ENCODE results near the gene VAV3.
A peak's percentile ranks its signal among the peaks of the same experiment; 100 is the strongest.

VAV3 gene

DNA sequence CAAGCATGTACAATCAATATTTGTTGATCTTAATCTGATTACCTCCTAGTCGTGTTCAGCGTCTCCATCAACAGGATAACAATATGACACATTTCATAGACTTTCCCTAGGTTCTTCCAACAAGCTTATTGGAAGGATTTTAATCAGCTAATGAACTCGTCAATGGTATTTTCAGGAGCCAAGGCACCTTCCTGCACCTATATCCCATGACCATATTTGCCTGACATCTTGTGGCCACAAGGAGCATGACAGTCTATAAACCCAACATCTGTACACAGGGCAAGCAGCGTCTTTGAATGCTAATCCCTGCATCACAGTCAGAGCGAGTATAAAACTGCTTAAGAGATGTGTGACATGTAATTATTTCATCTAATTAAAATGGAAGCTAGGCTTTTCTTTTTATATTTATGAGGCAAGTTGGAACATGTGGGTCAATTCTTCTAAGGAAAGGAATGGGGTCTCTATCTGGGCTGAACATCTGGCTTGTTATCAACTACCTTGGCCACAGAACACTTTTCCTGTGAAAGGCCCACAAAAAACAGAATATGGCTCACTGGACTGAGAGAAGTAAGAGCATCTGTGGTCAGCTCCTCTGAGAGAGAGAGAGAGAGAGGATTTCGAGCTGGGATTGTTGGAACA is 435.4 kb downstream of the VAV3 start:
- peak; percentile 38 to 62 (median 45) for DNase-seq

GRCh38 chr1:107526524-107527198 is 438.3 kb downstream of the VAV3 start:
- DNase-seq = no peak

- DNase-seq = no peak
Measured at GRCh38 chr1:107525961-107526360, 439.0 kb downstream of the VAV3 start.

- DNase-seq = no peak
Measured at GRCh38 chr1:107525145-107525544, 439.8 kb downstream of the VAV3 start.

- peak; percentile 13 to 28 (median 23) for DNase-seq
Measured at GRCh38 chr1:107524301-107524700, 440.7 kb downstream of the VAV3 start.

GRCh38 chr1:107523736-107524135 is 441.2 kb downstream of the VAV3 start:
- no peak for DNase-seq

DNA sequence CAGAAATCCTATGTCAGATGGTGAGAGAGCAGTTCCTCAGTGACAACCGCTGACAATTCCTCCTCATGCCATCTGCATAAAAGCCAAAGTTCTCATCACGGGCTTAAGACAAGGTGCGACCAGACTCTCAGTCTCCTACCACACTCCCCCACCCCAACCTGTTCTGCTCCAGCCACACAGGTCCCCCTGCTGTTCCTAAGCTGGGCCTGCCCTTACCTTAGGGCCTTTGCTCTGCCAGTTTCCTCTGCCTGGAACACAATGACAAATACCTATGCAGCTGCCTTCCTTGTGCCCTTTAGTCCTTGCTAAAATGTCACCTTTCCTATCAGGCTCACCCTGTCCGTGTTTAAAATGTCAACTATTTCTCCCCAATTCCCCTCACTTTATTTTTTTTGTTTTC is 441.9 kb downstream of the VAV3 start:
- no peak for DNase-seq

Data from suppressor macrophage treated with lipopolysaccharide for 1 hour (primary cell).